HepG2 (cell line): ENCODE measurements around the gene TCF25. TPM values are rescaled to one million over a fixed set of nuclear protein-coding genes. Genes with fewer than 3 reads are reported as not detected.

ENCODE experiments used
- CENPT ChIP-seq: sonication (generic); formaldehyde crosslinking; IDR thresholded peaks from 2 replicates; pipeline ENCODE4 v1.8.0; 2022; ENCODE audit warnings: low read depth, mild to moderate bottlenecking, moderate library complexity, missing genetic modification reagents
- CSRNP2 ChIP-seq: sonication (generic); formaldehyde crosslinking; conservative IDR thresholded peaks from 2 replicates; pipeline ENCODE4 v1.8.0; 2022; ENCODE audit warnings: low read depth, missing genetic modification reagents
- FIP1L1 ChIP-seq: fragments of 200-400 bp; formaldehyde crosslinking; IDR thresholded peaks from 2 replicates; pipeline ENCODE4 v1.6.1; 2018; ENCODE audit warnings: low read depth, mild to moderate bottlenecking, low read length, moderate library complexity, borderline replicate concordance; ENCODE audit not compliant: insufficient read depth
- HHEX ChIP-seq: IDR thresholded peaks from 2 replicates; pipeline ENCODE4 v1.6.1; 2016; ENCODE audit warnings: control low read depth
- HMGA1 ChIP-seq: sonication (generic); formaldehyde crosslinking; conservative IDR thresholded peaks from 2 replicates; pipeline ENCODE4 v1.4.0; 2020; ENCODE audit warnings: missing genetic modification reagents
- HNRNPL ChIP-seq: fragments of 200-400 bp; formaldehyde crosslinking; IDR thresholded peaks from 2 replicates; pipeline ENCODE4 v1.6.1; 2017; ENCODE audit warnings: mild to moderate bottlenecking, low read depth, low read length
- JDP2 ChIP-seq: sonication (generic); formaldehyde crosslinking; IDR thresholded peaks from 2 replicates; pipeline ENCODE4 v1.8.1; 2022; ENCODE audit warnings: missing genetic modification reagents, borderline replicate concordance
- PHB2 ChIP-seq: fragments of 450-650 bp; IDR thresholded peaks from 2 replicates; pipeline ENCODE4 v1.6.1; 2018; ENCODE audit not compliant: partially characterized antibody
- SMAD1 ChIP-seq: sonication (generic); formaldehyde crosslinking; IDR thresholded peaks from 2 replicates; pipeline ENCODE4 v1.4.0; 2020; ENCODE audit warnings: missing genetic modification reagents, low read depth, mild to moderate bottlenecking, borderline replicate concordance
- TERF1 ChIP-seq: sonication (generic); formaldehyde crosslinking; IDR thresholded peaks from 2 replicates; pipeline ENCODE4 v1.8.0; 2022; ENCODE audit warnings: mild to moderate bottlenecking, missing genetic modification reagents, moderate library complexity
- ZBTB38 ChIP-seq: sonication (generic); formaldehyde crosslinking; IDR thresholded peaks from 2 replicates; pipeline ENCODE4 v1.5.1; 2020; ENCODE audit warnings: mild to moderate bottlenecking, missing genetic modification reagents
- ZNF282 ChIP-seq: fragments of 450-650 bp; IDR thresholded peaks from 2 replicates; pipeline ENCODE4 v1.6.1; 2018; ENCODE audit not compliant: partially characterized antibody
- ZNF552 ChIP-seq: sonication (generic); formaldehyde crosslinking; IDR thresholded peaks from 2 replicates; pipeline ENCODE4 v1.9.0; 2022; ENCODE audit warnings: missing genetic modification reagents, mild to moderate bottlenecking, borderline replicate concordance
- polyA plus RNA-seq, 8 experiments: library from polyadenylated mRNA; depleted of rRNA in 3 of 8; stranded (reverse) in 7 of 8; unstranded in 1 of 8; fragments of >200 nt; fragmentation: Illumina TruSeq in 4 of 8; extraction: Trizol in 4 of 8; gene quantifications; 2 replicates each; pipeline versions ENCODE4 v1.2.1 to v1.2.3, GENCODE V29; 2011 to 2016; ENCODE audit warnings: low read depth in 4 of 8, missing spikeins in 1 of 8, mixed read lengths in 1 of 8; ENCODE audit not compliant: insufficient read depth in 1 of 8
- total RNA-seq, 5 experiments: library from RNA; depleted of rRNA; stranded (reverse); fragments of >200 nt; fragmentation: Illumina TruSeq; extraction: Trizol; gene quantifications; 2 replicates each; pipeline ENCODE4 v1.2.3, GENCODE V29; 2016; ENCODE audit warnings: low read depth in 1 of 5
- TF ChIP-seq, protein P1 (sequence below): sonication (generic); formaldehyde crosslinking; IDR thresholded peaks from 2 replicates; pipeline ENCODE4 v1.5.0; 2020; ENCODE audit warnings: mild to moderate bottlenecking, missing genetic modification reagents
- TF ChIP-seq, protein P2 (sequence below): sonication (generic); formaldehyde crosslinking; IDR thresholded peaks from 2 replicates; pipeline ENCODE4 v1.8.1; 2023; ENCODE audit warnings: missing genetic modification reagents, inconsistent platforms, borderline replicate concordance
- TF ChIP-seq, protein P3 (sequence below): sonication (generic); formaldehyde crosslinking; IDR thresholded peaks from 2 replicates; pipeline ENCODE4 v1.5.0; 2020; ENCODE audit warnings: missing genetic modification reagents, mild to moderate bottlenecking, borderline replicate concordance
- TF ChIP-seq, protein P4 (sequence below): IDR thresholded peaks from 2 replicates; pipeline ENCODE4 v1.4.0; 2020; ENCODE audit warnings: mild to moderate bottlenecking, missing genetic modification reagents

Gene TCF25
- total and polyA plus RNA-seq, 2 of the 13 experiments (the other 11 are each of a cell fraction or from before 2014, with no cell fraction given): 138 to 206 TPM

DNA sequence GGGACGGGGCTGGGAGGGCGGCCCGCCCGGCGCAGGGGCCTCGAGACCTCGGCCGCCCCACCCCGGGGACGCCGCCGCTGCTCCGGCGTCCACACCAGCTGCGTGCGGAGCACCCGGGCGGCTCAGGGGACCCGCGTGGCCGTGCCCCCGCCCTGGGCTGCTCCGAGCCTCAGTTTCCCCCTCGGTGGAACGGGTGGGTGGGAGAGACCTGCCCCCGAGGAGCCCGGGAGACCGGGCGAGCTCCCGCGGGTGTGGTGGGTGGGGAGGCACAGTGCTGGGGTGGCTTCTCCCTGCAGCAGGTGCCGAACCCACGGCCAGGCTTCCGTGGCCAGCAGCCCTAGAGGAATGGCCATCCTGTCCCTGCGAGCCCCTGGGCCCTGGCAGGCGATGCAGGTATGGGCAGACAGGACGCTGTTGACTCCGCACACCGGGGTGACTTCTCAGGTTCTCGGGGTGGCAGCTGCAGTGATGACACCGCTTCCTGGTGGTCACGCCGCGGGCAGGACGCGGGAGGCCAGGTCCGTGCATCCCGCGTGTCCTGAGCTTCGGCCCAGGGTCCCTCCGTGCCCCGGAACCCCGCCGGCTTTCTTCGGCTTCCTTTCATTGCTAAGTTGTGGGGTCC is 75.8 kb downstream of the TCF25 start (continued):
- TF ChIP-seq, protein P1, sequence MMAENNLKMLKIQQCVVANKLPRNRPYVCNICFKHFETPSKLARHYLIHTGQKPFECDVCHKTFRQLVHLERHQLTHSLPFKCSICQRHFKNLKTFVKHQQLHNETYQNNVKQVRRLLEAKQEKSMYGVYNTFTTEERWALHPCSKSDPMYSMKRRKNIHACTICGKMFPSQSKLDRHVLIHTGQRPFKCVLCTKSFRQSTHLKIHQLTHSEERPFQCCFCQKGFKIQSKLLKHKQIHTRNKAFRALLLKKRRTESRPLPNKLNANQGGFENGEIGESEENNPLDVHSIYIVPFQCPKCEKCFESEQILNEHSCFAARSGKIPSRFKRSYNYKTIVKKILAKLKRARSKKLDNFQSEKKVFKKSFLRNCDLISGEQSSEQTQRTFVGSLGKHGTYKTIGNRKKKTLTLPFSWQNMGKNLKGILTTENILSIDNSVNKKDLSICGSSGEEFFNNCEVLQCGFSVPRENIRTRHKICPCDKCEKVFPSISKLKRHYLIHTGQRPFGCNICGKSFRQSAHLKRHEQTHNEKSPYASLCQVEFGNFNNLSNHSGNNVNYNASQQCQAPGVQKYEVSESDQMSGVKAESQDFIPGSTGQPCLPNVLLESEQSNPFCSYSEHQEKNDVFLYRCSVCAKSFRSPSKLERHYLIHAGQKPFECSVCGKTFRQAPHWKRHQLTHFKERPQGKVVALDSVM (CRISPR knock-in tag): no peak
- no peak for TF ChIP-seq HMGA1 (CRISPR knock-in tag)
- TF ChIP-seq HNRNPL: no peak
- TF ChIP-seq ZNF282: no peak
- TF ChIP-seq FIP1L1: no peak
- TF ChIP-seq PHB2: no peak
- TF ChIP-seq, protein P2, sequence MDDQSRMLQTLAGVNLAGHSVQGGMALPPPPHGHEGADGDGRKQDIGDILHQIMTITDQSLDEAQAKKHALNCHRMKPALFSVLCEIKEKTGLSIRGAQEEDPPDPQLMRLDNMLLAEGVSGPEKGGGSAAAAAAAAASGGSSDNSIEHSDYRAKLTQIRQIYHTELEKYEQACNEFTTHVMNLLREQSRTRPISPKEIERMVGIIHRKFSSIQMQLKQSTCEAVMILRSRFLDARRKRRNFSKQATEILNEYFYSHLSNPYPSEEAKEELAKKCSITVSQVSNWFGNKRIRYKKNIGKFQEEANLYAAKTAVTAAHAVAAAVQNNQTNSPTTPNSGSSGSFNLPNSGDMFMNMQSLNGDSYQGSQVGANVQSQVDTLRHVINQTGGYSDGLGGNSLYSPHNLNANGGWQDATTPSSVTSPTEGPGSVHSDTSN: no peak
- TF ChIP-seq ZNF552 (CRISPR knock-in tag): 0 out of 2 replicates have a peak, but pooled peaks have one; percentile 64
- TF ChIP-seq, protein P3, sequence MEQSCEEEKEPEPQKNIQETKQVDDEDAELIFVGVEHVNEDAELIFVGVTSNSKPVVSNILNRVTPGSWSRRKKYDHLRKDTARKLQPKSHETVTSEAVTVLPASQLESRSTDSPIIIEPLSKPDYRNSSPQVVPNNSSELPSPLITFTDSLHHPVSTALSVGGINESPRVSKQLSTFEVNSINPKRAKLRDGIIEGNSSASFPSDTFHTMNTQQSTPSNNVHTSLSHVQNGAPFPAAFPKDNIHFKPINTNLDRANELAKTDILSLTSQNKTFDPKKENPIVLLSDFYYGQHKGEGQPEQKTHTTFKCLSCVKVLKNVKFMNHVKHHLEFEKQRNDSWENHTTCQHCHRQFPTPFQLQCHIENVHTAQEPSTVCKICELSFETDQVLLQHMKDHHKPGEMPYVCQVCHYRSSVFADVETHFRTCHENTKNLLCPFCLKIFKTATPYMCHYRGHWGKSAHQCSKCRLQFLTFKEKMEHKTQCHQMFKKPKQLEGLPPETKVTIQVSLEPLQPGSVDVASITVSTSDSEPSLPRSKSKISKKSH (CRISPR knock-in tag): no peak
- TF ChIP-seq CSRNP2 (CRISPR knock-in tag): no peak
- TF ChIP-seq CENPT (CRISPR knock-in tag): no peak
- no peak for TF ChIP-seq JDP2 (CRISPR knock-in tag)
- TF ChIP-seq, protein P4, sequence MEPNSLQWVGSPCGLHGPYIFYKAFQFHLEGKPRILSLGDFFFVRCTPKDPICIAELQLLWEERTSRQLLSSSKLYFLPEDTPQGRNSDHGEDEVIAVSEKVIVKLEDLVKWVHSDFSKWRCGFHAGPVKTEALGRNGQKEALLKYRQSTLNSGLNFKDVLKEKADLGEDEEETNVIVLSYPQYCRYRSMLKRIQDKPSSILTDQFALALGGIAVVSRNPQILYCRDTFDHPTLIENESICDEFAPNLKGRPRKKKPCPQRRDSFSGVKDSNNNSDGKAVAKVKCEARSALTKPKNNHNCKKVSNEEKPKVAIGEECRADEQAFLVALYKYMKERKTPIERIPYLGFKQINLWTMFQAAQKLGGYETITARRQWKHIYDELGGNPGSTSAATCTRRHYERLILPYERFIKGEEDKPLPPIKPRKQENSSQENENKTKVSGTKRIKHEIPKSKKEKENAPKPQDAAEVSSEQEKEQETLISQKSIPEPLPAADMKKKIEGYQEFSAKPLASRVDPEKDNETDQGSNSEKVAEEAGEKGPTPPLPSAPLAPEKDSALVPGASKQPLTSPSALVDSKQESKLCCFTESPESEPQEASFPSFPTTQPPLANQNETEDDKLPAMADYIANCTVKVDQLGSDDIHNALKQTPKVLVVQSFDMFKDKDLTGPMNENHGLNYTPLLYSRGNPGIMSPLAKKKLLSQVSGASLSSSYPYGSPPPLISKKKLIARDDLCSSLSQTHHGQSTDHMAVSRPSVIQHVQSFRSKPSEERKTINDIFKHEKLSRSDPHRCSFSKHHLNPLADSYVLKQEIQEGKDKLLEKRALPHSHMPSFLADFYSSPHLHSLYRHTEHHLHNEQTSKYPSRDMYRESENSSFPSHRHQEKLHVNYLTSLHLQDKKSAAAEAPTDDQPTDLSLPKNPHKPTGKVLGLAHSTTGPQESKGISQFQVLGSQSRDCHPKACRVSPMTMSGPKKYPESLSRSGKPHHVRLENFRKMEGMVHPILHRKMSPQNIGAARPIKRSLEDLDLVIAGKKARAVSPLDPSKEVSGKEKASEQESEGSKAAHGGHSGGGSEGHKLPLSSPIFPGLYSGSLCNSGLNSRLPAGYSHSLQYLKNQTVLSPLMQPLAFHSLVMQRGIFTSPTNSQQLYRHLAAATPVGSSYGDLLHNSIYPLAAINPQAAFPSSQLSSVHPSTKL: no peak
- TF ChIP-seq ZBTB38 (CRISPR knock-in tag): peak; percentile 9; the same call in 1 of the 2 replicates
- no peak for TF ChIP-seq TERF1 (CRISPR knock-in tag)
- no peak for TF ChIP-seq HHEX (CRISPR knock-in tag)
- TF ChIP-seq SMAD1 (CRISPR knock-in tag): no peak
